Smooth muscle cell of the brain vasculature (primary cell): Measurements from ENCODE around the gene UCP2.
"Not testable (repeated sequence)": the region's sequence is repeated elsewhere in the genome, so short reads cannot be mapped to it uniquely, and the experiment has no call there.

Experiments
- DNase-seq: peaks from one replicate; pipeline ENCODE4 v3.0.0-alpha.2; 2012; ENCODE audit warnings: low read depth, low spot score

Gene UCP2

GRCh38 chr11:73995731-73996130 is 13.1 kb upstream of the UCP2 start:
- no peak for DNase-seq

GRCh38 chr11:73995247-73995646 is 12.6 kb upstream of the UCP2 start:
- no peak for DNase-seq

- DNase-seq: no peak
Observed at GRCh38 chr11:73991471-73992006, 8.9 kb upstream of the UCP2 start.

GRCh38 chr11:73990730-73991129 is 8.1 kb upstream of the UCP2 start:
- DNase-seq: no peak

- no peak for DNase-seq
Observed at GRCh38 chr11:73989156-73989555, 6.5 kb upstream of the UCP2 start.

GRCh38 chr11:73988227-73988626 is 5.6 kb upstream of the UCP2 start:
- DNase-seq: no peak

GRCh38 chr11:73985661-73986060 is 3.0 kb upstream of the UCP2 start:
- DNase-seq: not testable (repeated sequence)

- DNase-seq: no peak
Observed at GRCh38 chr11:73983741-73984538, 1.3 kb upstream of the UCP2 start.

- peak; percentile 67 for DNase-seq
Observed at GRCh38 chr11:73982990-73983740, 522 bp upstream of the UCP2 start.

GRCh38 chr11:73981051-73981805 is 1.4 kb downstream of the UCP2 start:
- DNase-seq: no peak

- no peak for DNase-seq
Observed at GRCh38 chr11:73980001-73980961, 2.4 kb downstream of the UCP2 start.

GRCh38 chr11:73978576-73979086 is 4.0 kb downstream of the UCP2 start:
- no peak for DNase-seq

- DNase-seq: no peak
Observed at GRCh38 chr11:73977856-73978519, 4.7 kb downstream of the UCP2 start.

GRCh38 chr11:73976451-73977151 is 6.0 kb downstream of the UCP2 start:
- no peak for DNase-seq

GRCh38 chr11:73975479-73975757 is 7.2 kb downstream of the UCP2 start:
- DNase-seq: no peak

GRCh38 chr11:73974604-73975478 is 7.8 kb downstream of the UCP2 start:
- DNase-seq: no peak

- no peak for DNase-seq
Observed at GRCh38 chr11:73972620-73973449, 9.8 kb downstream of the UCP2 start.

GRCh38 chr11:73972187-73972586 is 10.5 kb downstream of the UCP2 start:
- DNase-seq: no peak
